ENCODE data around the gene TSGA10IP. TPM values are rescaled to one million over a fixed set of nuclear protein-coding genes. Genes with fewer than 3 reads are reported as not detected.
A peak's percentile ranks its signal among the peaks of the same experiment; 100 is the strongest.

Gene TSGA10IP
- total RNA-seq, 2 donors from 2014 or later: not detected

DNA sequence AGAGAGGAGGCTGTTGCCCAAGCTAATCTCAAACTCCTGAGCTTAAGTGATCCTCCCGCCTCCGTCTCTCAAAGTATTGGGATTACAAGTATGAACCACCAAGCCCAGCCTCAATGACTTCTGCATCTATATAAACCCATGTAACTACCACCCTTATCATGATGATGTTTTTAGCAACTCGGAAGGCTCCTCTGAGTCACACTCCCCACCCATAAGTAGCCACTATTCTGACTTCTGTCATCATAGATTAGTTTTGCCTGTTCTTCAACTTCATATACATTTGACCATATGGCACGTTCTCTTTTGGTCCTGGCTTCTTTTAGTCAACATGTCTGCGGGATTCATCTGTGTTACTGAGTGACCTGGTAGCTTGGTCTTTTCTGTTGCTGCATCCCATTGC, 38.7 kb upstream of the TSGA10IP start:
- Histone ChIP-seq H3K4me3 (no peak overlapping the region), H3K4me1 (peaks cover 0 to 5% of the 10 kb centered on the region in 2 donors), H3K9me3 (no peaks in the 10 kb centered on the region), H3K36me3 (no peaks in the 10 kb centered on the region), H3K27ac (no peak overlapping the region), H3K27me3 (no peaks in the 10 kb centered on the region)
- DNase-seq (ENCODE audit: low spot score): no peak
- TF ChIP-seq, protein P1, sequence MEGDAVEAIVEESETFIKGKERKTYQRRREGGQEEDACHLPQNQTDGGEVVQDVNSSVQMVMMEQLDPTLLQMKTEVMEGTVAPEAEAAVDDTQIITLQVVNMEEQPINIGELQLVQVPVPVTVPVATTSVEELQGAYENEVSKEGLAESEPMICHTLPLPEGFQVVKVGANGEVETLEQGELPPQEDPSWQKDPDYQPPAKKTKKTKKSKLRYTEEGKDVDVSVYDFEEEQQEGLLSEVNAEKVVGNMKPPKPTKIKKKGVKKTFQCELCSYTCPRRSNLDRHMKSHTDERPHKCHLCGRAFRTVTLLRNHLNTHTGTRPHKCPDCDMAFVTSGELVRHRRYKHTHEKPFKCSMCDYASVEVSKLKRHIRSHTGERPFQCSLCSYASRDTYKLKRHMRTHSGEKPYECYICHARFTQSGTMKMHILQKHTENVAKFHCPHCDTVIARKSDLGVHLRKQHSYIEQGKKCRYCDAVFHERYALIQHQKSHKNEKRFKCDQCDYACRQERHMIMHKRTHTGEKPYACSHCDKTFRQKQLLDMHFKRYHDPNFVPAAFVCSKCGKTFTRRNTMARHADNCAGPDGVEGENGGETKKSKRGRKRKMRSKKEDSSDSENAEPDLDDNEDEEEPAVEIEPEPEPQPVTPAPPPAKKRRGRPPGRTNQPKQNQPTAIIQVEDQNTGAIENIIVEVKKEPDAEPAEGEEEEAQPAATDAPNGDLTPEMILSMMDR (IDR thresholded peaks at IDR 0.05): no peak

DNA sequence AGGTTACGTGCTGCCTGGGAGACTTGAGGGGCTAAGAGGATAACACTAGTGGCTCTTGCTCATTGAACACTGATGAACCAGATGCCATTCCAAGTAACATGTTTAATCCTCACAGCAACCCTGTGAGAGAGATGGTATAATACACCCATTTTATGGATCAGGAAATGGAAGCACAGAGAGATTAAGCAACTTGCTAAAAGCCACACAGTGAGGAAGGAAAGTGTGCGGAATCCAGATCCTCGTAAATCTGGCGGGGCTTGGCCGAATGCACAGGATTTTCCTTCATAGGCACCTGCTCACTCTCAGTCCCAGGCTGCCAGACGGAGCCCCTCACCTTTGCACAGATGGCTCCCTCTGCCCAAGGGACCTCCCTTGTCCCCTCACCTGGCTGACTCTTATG, 37.4 kb upstream of the TSGA10IP start:
- TF ChIP-seq, protein P1 (IDR thresholded peaks at IDR 0.05): no peak
- no peak for DNase-seq (ENCODE audit: low spot score)

DNA sequence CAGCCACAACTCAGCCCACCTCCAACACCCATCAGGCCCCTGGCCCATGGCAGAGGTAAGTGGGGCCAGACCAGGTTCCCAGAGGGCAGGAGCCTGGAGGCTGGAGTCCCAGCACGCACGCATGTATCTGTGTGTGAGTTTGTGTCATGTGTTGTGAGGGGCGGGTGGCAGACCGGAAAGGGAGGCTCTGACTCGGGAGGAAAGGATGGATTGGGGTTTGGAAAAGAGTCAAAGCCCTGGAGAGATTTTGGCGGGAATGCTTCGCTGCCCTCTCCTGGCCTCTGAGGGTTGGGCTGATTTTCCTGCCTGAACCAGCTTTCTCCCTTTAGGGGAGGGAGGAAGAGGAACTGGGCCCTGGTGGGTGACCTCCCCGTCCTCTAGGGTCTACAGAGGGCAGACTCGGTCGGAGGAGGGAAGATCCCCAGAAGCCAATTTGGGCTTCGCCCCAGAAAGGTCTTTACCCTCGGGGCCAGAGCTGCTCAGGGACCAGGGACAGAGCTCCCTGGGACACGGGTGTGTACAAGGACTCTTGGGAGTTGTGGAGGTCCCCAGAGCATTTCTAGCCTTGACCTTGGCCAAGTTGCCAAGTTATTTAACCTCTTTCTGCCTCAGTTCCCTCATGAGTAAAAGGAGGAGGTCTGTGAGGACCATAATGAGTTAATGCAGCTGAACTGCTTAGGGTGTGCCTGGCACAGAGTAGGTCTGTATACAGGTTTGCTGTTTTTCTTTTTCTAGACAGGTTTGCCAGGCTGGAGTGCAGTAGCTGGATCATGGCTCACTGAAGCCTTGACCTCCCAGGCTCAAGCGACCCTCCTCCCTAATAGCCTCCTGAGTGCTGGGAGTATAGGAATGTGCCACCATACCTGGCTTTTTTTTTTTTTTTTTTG, 33.4 kb upstream of the TSGA10IP start:
- no peaks in the 10 kb centered on the region for H3K9me3 ChIP-seq
- peaks cover 0 to 36% of the 10 kb centered on the region in 2 donors for H3K4me1 ChIP-seq
- no peaks in the 10 kb centered on the region for H3K27me3 ChIP-seq
- no peak overlapping the region for H3K27ac ChIP-seq
- H3K36me3 ChIP-seq: no peaks in the 10 kb centered on the region
- TF ChIP-seq, protein P1 (IDR thresholded peaks at IDR 0.05): peak in 1 of 2 donors; percentile 54
- no peak overlapping the region for H3K4me3 ChIP-seq
- DNase-seq (ENCODE audit: low spot score): no peak

More for the DNA sequence above, 37.4 kb upstream of the TSGA10IP start:
- no peaks in the 10 kb centered on the region for H3K9me3 ChIP-seq
- peaks cover 0 to 13% of the 10 kb centered on the region in 2 donors for H3K4me1 ChIP-seq
- no peaks in the 10 kb centered on the region for H3K36me3 ChIP-seq
- no peaks in the 10 kb centered on the region for H3K27me3 ChIP-seq
- no peak overlapping the region for H3K4me3 ChIP-seq
- no peak overlapping the region for H3K27ac ChIP-seq

DNA sequence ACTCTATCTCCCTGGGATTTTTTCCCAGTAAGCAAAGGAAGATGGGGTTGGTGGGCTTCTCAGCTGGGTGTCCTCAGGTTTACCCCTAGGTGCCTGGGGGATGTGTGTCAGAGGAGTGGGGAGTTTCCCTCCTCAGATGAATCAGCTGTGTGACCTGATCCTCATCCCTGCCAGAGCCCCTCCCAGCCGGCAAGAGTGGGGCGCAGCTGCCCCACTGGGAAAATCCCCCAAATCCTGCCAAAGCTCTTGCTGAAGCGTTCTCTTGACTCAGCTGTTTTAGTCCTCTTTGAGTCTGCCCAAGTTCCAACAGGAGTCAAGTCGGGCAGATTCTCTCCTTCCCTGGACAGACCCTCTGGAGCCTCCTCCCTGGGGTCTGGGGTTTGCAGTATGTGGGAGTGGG, 32.4 kb upstream of the TSGA10IP start:
- no peak for DNase-seq (ENCODE audit: low spot score)
- no peak overlapping the region for H3K4me3 ChIP-seq
- H3K36me3 ChIP-seq: no peaks in the 10 kb centered on the region
- H3K4me1 ChIP-seq: peaks cover 0 to 45% of the 10 kb centered on the region in 2 donors
- H3K9me3 ChIP-seq: no peaks in the 10 kb centered on the region
- H3K27ac ChIP-seq: no peak overlapping the region
- no peaks in the 10 kb centered on the region for H3K27me3 ChIP-seq
- TF ChIP-seq, protein P1 (IDR thresholded peaks at IDR 0.05): no peak

DNA sequence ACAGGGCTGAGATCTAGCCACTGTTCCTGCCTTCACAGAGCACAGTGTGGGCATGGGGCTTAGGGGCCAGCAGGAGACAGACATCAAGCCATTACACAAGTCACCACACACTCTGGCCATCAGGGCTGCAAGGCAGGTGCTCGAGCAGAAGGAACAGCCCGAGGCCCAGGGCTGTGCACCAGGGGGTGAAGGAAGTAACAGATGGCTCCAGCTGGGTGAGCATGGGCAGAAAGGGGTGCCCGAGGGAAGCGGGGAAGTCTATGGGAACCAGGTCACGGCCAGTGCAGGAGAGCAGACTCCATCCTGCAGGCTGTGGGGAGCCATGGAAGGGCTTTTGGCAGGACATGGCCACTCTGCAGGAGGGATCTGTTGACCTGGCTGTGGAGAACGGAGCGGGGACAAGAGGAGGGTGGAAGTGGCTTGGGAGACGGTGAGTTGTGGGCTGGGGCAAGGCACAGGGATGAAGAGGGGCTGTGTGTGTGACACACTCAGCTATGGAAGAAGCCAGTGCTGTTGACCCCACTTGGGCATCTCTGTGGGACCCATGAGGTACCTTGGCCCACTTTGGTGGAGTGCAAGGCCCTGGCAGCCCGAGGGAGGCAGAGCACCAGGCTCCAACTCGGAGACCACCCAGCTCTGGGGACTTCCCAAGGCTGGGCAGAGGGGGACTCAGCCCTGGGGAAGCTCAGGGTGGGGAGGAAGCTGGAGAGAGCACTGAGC, 30.0 kb upstream of the TSGA10IP start:
- Histone ChIP-seq H3K4me3 (peak overlapping the region in 1 of 2 donors; percentile 19), H3K27me3 (no peaks in the 10 kb centered on the region), H3K36me3 (no peaks in the 10 kb centered on the region), H3K9me3 (no peaks in the 10 kb centered on the region), H3K27ac (peak overlapping the region; percentile 93 to 97), H3K4me1 (peaks cover 0 to 56% of the 10 kb centered on the region in 2 donors)
- DNase-seq (ENCODE audit: low spot score): no peak
- TF ChIP-seq, protein P1 (IDR thresholded peaks at IDR 0.05): no peak

Measured in right atrium auricular region (tissue), 2 donors.